22Rv1 (cell line): ENCODE results near the gene ERAP2.

Experiments
- CTCF ChIP-seq: fragments of 450-650 bp; IDR thresholded peaks from 2 replicates; pipeline ENCODE4 v1.5.1; 2017; ENCODE audit warnings: mild to moderate bottlenecking
- ZFX ChIP-seq: fragments of 450-650 bp; IDR thresholded peaks from 2 replicates; pipeline ENCODE4 v1.6.1; 2017; ENCODE audit warnings: antibody characterized with exemption, borderline replicate concordance

GRCh38 chr5:96837303-96837702 lies 39.0 kb upstream of the ERAP2 start:
- TF ChIP-seq CTCF (no peak), ZFX (no peak)
